Effector CD4-positive, alpha-beta T cell (primary cell): ENCODE results near the gene TBCC.
"Not testable (repeated sequence)": the region's sequence is repeated elsewhere in the genome, so short reads cannot be mapped to it uniquely, and the experiment has no call there.

Source experiments
- DNase-seq: peaks from one replicate; pipeline ENCODE4 v3.0.0-alpha.2; 2020

Gene TBCC

GRCh38 chr6:42771741-42772100 is 25.8 kb upstream of the TBCC start:
- DNase-seq: peak; percentile 39

GRCh38 chr6:42769836-42770235 is 23.9 kb upstream of the TBCC start:
- DNase-seq: no peak

- DNase-seq: no peak
Measured at GRCh38 chr6:42769051-42769450, 23.1 kb upstream of the TBCC start.

- DNase-seq: no peak
Measured at GRCh38 chr6:42766163-42766670, 20.3 kb upstream of the TBCC start.

- DNase-seq: no peak
Measured at GRCh38 chr6:42764911-42765648, 19.2 kb upstream of the TBCC start.

- no peak for DNase-seq
Measured at GRCh38 chr6:42762950-42763349, 17.0 kb upstream of the TBCC start.

GRCh38 chr6:42762426-42762859 is 16.5 kb upstream of the TBCC start:
- DNase-seq: no peak

GRCh38 chr6:42761287-42762067 is 15.6 kb upstream of the TBCC start:
- no peak for DNase-seq

- DNase-seq: no peak
Measured at GRCh38 chr6:42758756-42759430, 13.0 kb upstream of the TBCC start.

GRCh38 chr6:42756722-42757121 is 10.8 kb upstream of the TBCC start:
- no peak for DNase-seq

GRCh38 chr6:42754759-42755158 is 8.9 kb upstream of the TBCC start:
- DNase-seq: no peak

GRCh38 chr6:42751055-42751454 is 5.2 kb upstream of the TBCC start:
- no peak for DNase-seq

- no peak for DNase-seq
Measured at GRCh38 chr6:42748203-42748898, 2.4 kb upstream of the TBCC start.

- DNase-seq: peak; percentile 67
Measured at GRCh38 chr6:42746463-42747391, 824 bp upstream of the TBCC start.

GRCh38 chr6:42745083-42745639 is 742 bp downstream of the TBCC start:
- DNase-seq: peak; percentile 13

- no peak for DNase-seq
Measured at GRCh38 chr6:42744351-42744893, 1.5 kb downstream of the TBCC start.

GRCh38 chr6:42742116-42742894 is 3.6 kb downstream of the TBCC start:
- DNase-seq: no peak

- DNase-seq: no peak
Measured at GRCh38 chr6:42740725-42741124, 5.2 kb downstream of the TBCC start.

GRCh38 chr6:42735976-42736375 is 9.9 kb downstream of the TBCC start:
- DNase-seq: no peak

GRCh38 chr6:42733867-42734481 is 11.9 kb downstream of the TBCC start:
- DNase-seq: not testable (repeated sequence)
